GM20000 (cell line): ENCODE data around the gene AHNAK2.
A peak's percentile ranks its signal among the peaks of the same experiment; 100 is the strongest.
"Not testable (repeated sequence)": the region's sequence is repeated elsewhere in the genome, so short reads cannot be mapped to it uniquely, and the experiment has no call there.

Source experiments
- DNase-seq: peaks from one replicate; pipeline ENCODE4 v3.0.0; 2012; ENCODE audit warnings: low spot score
- TF ChIP-seq, protein P1 (sequence below): IDR thresholded peaks from 2 replicates; pipeline ENCODE4 v1.5.1; 2012; ENCODE audit warnings: mild to moderate bottlenecking, control low read depth; ENCODE audit errors: extremely low read depth, missing control alignments

Gene AHNAK2

DNA sequence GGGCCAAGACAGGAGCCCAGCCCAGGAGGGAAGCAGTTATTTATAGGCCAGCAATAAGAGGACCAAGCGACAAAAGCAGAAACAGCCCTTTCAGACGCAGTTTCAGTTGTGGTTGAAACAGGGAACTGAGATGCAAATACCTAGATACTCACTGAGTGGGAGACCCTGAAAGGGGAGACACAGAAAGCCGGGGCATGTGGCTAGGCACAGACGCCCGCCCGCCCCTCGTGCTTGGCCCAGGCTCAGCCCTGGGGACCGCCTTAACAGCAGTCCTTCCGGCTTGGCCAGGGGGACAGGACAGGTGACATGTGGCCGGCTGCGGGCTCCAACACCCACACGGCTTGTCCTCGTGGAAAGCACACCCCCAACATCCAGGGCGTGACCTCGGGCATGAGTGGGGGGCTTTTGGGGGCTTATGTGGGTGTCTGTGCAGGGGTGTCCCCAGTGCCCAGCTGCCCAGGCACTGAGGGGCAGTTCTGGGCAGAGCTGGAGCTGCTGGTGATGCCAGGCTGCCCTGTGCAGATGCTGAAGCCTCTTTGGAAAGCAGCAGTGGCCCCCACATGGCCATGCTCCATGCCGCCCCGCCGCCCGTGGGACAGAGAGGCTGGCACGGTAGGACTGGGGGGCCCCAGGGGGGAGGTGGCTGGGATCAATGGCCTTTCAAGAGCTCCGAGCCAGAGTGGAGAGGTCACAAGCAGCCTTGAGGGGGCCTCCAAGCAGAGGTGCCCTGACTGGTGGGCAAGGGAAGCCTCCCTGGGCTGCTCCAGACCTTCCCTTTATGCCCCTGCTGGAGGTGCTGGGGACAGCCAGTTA lies 51.3 kb downstream of the AHNAK2 start:
- peak; percentile 93 for DNase-seq
- TF ChIP-seq, protein P1, sequence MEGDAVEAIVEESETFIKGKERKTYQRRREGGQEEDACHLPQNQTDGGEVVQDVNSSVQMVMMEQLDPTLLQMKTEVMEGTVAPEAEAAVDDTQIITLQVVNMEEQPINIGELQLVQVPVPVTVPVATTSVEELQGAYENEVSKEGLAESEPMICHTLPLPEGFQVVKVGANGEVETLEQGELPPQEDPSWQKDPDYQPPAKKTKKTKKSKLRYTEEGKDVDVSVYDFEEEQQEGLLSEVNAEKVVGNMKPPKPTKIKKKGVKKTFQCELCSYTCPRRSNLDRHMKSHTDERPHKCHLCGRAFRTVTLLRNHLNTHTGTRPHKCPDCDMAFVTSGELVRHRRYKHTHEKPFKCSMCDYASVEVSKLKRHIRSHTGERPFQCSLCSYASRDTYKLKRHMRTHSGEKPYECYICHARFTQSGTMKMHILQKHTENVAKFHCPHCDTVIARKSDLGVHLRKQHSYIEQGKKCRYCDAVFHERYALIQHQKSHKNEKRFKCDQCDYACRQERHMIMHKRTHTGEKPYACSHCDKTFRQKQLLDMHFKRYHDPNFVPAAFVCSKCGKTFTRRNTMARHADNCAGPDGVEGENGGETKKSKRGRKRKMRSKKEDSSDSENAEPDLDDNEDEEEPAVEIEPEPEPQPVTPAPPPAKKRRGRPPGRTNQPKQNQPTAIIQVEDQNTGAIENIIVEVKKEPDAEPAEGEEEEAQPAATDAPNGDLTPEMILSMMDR: no peak

DNA sequence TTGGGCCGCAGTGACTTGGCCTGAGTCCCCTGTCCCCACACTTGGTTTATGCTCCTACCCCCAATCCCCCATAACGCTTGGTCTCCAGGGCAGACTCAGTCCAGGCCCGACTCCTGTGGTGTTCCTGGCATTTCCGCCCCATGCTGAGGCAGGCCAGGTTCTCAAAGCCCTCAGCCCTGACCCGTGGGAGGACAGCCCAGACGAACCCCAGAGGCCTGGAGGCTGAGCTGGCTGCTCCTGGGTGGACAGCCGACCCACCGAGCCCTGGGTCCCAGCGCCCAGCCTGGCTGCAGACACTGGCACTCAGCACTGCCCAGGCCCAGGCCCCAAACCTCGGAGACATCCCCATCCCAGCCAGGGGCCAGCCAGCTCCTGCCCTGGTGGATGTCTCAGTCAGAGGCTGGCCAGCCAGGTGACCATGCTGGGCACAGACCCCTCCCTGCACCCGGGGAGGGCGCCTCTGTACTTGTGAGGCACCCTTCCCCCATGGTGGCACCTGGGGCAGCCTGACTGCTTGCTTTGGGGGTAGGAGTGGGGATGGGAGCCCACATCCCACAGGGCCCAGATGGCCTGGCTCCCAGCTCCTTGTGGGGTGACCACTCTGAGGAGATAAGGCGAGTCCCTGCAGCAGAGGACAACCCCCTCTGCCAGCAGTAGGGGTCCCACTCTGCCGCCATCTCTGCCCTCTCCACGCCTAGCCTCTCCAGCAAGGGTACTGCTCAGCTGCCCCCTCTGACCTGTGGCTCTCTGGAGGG lies 52.1 kb downstream of the AHNAK2 start:
- TF ChIP-seq, protein P1: no peak
- peak; percentile 20 for DNase-seq

DNA sequence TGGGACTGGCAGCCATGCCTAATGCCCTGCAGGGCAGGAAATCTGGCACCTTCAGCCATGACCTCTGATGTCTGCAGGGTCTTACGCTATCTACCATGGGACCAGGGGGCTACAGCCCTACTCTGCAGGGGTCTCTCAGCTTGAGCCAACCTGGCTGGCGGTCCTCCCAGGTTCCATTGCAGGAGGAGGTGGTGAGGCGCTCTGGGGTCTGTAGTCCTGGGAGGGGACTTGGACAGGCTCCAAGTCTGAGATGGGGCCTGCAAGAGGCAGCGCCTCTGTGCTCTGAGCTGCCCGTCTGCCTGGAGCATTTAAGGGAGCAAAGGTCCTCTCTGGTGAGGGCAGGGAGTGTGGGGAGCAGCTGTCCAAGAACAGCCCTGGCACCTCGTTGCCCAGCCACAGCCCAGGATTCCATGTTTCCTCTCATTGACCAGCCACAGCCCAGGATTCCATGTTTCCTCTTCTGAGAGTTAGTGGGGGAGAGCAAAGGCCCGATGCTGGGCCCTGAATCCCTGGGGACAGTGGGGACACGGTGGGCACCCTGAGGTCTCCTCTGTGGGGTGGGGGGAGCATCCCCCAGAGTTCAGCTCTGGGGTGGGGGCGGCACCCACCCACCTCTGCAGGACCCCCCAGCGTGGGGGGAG lies 52.8 kb downstream of the AHNAK2 start:
- TF ChIP-seq, protein P1: no peak
- DNase-seq: no peak

DNA sequence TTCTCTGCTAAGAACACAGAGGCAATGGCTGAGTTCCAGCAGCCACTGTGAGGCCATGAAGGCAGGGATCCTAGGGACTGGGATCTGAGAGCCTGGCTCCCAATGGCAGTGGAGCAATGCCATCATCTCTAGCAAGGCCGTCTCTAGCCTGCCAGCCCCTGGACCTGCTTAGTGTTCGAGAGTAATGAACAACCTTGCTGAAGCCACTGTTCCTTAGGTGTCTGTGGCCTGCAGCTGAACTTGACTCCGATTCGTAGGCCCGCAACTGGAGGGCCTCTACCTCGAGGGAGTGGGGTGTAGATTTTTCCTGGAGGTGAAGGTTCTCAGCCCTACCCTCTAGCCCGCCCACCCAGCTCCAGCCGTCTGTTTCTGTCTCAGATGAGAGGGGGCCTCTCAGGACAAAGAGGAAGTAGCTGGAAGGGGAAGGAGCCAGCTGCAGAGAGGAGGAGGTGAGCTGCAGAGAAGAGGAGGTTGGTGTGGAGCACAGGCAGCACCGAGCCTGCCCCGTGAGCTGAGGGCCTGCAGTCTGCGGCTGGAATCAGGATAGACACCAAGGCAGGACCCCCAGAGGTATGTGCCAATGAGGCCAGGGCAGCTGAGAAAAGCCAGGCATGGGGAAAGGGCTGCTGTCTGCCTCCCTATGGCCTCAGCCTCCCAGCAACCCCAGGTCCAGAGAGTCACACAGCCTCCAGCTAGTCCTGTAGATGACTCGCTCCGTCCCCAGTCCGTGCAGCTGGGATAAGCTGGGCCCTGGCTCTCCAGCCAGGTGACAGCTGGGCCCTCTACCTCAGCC lies 53.6 kb downstream of the AHNAK2 start, which contains the start of gene PLD4:
Gene PLD4, plus strand, starts transcription at position 459 of the 793 bp plus-strand sequence. CDS start 2,262 bp downstream, outside the sequence.
- TF ChIP-seq, protein P1: no peak
- DNase-seq: peak; percentile 53

DNA sequence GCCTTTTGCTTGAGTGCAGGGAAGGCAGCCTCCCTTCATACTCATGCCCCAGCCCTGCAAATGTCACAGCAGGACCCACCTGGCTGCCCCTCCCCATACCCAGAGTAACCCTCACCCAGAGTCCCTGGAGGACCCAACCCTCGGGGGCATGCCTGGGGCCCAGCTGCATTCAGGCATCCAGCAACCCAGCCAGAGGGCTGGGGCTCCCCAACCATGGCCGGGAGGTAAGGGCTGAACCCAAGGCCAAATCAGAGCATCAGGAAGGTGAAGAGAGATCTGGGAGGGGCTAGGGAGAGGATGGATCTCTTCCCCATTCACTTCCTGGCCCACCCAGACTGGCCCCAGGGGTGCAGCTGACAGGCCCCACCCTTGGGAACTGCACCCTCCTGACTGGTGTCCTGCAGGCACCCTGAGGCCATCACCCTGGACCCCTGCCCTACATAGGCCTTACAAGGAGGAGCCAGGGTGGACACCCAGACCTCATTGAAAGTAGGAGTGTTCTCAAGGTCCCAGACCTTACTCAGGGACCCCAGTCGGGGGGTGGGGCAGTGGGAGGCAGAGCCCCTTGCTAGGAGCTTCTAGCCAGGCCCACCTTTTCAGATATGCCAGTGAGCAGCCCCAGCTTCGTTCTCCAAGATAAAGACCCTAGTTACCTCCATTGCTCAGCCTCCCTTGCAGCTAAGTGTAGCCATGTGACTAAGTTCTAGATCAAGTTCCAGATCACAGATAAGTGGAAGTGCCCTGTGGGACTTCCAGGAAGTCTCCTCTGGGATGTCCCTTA lies 54.3 kb downstream of the AHNAK2 start:
- DNase-seq: peak; percentile 6
- TF ChIP-seq, protein P1: no peak

DNA sequence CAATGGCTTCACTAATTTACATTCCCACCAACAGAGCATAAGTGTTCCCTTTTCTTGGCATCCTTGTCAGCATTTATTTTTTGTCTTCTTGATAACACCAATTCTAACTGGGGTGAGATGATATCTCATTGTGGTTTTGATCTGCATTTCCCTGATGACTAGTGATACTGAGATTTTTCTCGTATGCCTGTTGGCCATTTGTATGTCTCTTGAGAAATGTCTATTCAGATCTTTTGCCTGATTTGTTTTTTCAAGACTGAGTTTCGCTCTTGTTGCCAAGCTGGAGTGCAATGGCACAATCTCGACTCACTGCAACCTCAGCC lies 58.2 kb downstream of the AHNAK2 start:
- TF ChIP-seq, protein P1: no peak
- DNase-seq: no peak

DNA sequence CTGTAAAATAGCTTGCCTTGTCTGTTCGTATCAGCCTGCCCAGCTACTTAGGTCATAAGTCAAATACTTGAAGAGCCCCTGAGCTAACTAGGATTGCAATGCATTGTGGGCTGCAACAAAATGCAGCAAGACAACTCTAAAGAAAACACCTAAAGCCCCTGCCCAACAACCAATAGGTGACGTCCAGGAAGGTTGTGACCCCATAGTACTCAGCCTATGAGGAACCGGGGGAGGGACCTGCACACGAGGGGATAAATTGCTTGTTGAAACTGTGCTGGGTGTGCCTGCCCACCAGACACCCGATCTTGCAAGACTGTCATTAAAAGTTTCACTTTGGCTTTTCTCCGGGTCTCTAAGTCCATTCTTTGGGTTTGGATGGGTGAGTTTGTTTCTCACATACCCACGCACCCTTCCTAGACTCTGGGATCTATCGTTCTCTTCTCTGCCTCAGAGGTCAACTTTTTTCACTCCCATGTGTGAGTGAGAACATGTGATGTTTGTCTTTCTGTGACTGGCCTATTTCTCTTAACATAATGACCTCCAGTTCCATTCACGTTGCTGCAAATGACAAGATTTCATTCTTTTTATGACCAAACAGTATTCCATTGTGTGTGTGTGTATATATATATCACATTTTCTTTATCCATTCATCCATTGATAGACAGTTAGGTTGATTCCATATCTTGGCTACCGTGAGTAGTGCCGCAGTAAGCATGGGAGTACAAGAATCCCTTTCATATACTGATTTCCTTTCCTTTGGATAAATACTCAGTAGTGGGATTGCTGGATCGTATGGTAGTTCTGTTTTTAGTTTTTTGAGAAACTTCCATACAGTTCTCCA lies 58.8 kb downstream of the AHNAK2 start:
- DNase-seq: not testable (repeated sequence)
